ACC112 (cell line): ENCODE data around the gene MT1X.
"Not testable (repeated sequence)": the region's sequence is repeated elsewhere in the genome, so short reads cannot be mapped to it uniquely, and the experiment has no call there.

Source experiments
- H2AFZ ChIP-seq: fragments of 200-600 bp; sonication (generic); one replicate; pipeline ENCODE4 v1.6.0; 2017; ENCODE audit warnings: antibody characterized with exemption, low read length; ENCODE audit not compliant: unreplicated experiment
- H3K27ac ChIP-seq: fragments of 200-600 bp; sonication (generic); 2 replicates; pipeline ENCODE4 v1.5.1; 2014; ENCODE audit warnings: low read depth, mild to moderate bottlenecking, antibody characterized with exemption, low read length, moderate library complexity
- H3K27me3 ChIP-seq: fragments of 200-600 bp; sonication (generic); 2 replicates; pipeline ENCODE4 v1.6.1; 2014; ENCODE audit warnings: mild to moderate bottlenecking, antibody characterized with exemption, low read length, moderate library complexity, mixed read lengths; ENCODE audit not compliant: insufficient read depth
- H3K36me3 ChIP-seq: fragments of 200-600 bp; sonication (generic); 2 replicates; pipeline ENCODE4 v1.6.1; 2016; ENCODE audit warnings: mild to moderate bottlenecking, antibody characterized with exemption, low read length, moderate library complexity, mixed read lengths; ENCODE audit not compliant: insufficient read depth
- H3K4me1 ChIP-seq: fragments of 200-600 bp; sonication (generic); one replicate; pipeline ENCODE4 v1.6.1; 2016; ENCODE audit warnings: low read length, mixed read lengths; ENCODE audit not compliant: insufficient read depth, unreplicated experiment, control insufficient read depth
- H3K4me3 ChIP-seq: fragments of 200-600 bp; sonication (generic); 2 replicates; pipeline ENCODE4 v1.5.1; 2014; ENCODE audit warnings: mild to moderate bottlenecking, low read depth, low read length
- H3K79me2 ChIP-seq: fragments of 200-600 bp; sonication (generic); one replicate; pipeline ENCODE4 v1.6.0; 2016; ENCODE audit warnings: low read length; ENCODE audit not compliant: control insufficient read depth, unreplicated experiment, insufficient read depth

Gene MT1X

DNA sequence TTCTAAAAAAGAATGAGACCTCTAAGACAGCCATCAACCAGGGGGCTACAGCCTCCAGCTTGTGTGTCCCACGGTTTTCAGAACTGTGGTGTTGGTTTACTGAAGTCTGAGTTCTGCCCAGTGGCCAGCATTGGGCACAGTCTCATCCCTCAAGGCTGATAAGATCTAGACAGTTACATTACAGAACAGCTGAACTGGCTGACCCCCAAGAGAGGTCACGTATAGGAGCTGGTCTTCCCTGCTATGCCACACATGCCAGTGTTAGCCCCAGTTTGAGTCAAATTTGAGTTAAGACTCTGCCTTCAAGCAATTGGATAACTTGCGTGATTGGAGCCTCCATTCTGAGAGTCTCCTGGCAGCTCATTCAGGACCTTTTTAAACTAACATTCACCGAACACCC is 32.9 kb downstream of the MT1X start:
- Histone ChIP-seq H3K4me1 (no peaks in the 10 kb centered on the region), H3K27ac (no peak overlapping the region), H3K4me3 (no peak overlapping the region), H3K27me3 (no peaks in the 10 kb centered on the region), H3K36me3 (no peaks in the 10 kb centered on the region), H3K79me2 (no peaks in the 10 kb centered on the region), H2AFZ (no peak overlapping the region)

DNA sequence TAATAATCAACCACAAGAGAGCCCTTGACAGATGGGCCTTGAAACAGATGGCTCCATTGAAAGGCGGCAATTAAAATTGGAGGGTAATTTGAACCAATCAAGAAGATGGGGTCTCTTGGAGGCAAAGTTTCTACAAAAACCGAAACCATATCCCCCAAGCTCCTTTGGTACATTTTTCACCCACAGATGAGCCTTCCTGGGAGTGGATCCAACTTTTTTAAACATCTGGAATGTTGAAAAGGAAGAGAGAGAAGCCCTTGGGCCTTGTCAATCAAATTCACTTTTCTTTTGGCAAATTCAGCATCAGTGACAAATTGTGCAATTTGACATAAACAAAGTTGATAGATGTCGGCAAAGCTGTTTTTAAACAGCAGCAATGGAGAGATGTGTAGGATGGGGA is 34.5 kb downstream of the MT1X start:
- Histone ChIP-seq H3K36me3 (no peaks in the 10 kb centered on the region), H2AFZ (no peak overlapping the region), H3K27me3 (no peaks in the 10 kb centered on the region), H3K27ac (no peak overlapping the region), H3K79me2 (no peaks in the 10 kb centered on the region), H3K4me1 (no peaks in the 10 kb centered on the region), H3K4me3 (no peak overlapping the region)

DNA sequence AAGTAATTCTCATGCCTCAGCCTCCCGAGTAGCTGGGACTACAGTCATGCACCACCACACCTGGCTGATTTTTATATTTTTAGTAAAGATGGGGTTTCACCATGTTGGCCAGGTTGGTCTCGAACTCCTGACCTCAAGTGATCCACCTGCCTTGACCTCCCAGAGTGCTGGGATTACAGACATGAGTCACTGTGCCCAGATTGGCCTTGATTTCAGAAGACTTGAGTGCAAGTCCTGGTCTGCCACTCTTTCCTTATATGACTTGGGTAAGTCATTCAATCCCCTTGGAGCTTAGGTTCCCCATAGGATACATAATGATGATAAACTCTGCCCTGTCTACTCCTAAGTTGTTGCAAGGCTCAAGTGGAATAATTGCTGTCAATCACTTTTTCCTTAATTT is 35.3 kb downstream of the MT1X start:
- not testable (repeated sequence) for H3K4me3 ChIP-seq, H3K27me3 ChIP-seq, H3K4me1 ChIP-seq, H3K27ac ChIP-seq, H3K79me2 ChIP-seq, H3K36me3 ChIP-seq, H2AFZ ChIP-seq

DNA sequence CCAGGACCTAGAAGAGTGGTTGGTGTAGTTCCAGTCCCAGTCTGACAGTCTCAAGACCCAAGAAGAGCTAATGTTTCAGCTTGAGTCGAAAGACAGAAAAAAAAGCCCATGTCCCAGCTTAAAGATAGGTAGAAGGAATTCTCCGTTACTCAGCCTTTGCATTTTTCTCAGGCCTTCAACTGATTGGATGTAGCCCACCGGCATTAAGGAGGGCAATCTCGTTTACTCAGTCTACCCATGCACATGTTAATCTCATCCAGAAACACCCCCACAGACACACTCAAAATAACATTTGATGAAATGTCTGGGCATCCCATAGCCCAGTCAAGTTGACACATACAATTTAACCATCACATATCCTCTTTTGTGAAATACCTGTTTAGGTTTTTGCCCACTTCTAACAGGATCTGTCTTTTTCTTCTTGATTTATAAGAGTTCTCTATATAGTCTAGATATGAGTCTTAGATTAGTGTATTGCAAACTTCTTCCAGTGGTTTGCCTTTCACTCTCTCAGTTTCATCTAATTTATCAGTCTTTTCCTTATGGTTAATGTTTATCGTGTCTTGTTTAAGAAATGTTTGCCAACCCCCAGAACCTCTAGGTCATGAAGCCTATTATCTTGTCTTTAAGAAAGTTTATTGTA is 40.1 kb downstream of the MT1X start:
- no peak overlapping the region for H3K4me3 ChIP-seq
- H2AFZ ChIP-seq, result no peak overlapping the region

DNA sequence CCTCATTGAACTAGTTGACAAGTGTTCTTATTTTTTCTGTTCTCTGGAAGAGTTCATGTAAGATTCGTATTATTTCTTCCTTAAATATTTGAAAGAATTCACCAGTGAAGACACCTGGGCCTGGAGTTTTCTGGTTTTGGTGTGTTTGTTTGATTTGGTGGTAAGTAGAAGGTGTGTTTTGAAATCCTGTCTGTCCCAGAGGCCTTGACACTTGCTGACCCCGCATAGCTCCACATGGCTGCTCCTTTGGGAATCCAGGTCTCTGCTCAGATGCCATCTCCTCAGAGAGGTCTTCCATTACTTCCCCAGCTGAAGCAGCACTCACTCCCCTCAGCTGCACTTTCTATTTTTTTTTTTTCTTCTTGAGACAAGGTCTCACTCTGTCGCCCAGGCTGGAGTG is 41.9 kb downstream of the MT1X start:
- peaks cover 10% of the 10 kb centered on the region for H3K79me2 ChIP-seq
- no peaks in the 10 kb centered on the region for H3K27me3 ChIP-seq
- no peak overlapping the region for H3K4me3 ChIP-seq
- no peak overlapping the region for H3K27ac ChIP-seq
- H2AFZ ChIP-seq, result no peak overlapping the region
- peaks cover 4% of the 10 kb centered on the region for H3K4me1 ChIP-seq
- no peaks in the 10 kb centered on the region for H3K36me3 ChIP-seq

More for the DNA sequence above, 40.1 kb downstream of the MT1X start:
- Histone ChIP-seq H3K27ac (no peak overlapping the region), H3K79me2 (peaks cover 6% of the 10 kb centered on the region), H3K36me3 (no peaks in the 10 kb centered on the region), H3K4me1 (no peaks in the 10 kb centered on the region), H3K27me3 (no peaks in the 10 kb centered on the region)

DNA sequence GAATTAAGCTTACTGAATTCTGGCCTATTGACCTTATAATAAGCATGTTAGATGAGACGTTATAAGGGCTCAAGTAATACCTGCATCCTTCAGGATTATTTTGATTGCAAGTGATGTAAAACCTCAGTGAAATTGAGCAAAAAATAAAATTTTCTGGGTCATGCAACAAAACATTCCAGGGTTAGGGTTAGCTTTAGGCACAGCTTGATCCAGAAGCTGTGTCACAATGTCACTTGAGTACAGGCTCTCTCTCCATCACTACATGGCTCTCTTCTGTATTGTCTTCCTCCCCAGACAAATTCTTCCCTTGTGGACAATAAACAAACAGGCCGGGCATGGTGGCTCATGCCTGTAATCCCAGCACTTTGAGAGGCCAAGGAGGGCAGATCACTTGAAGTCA is 44.0 kb downstream of the MT1X start:
- H2AFZ ChIP-seq, result no peak overlapping the region
- no peaks in the 10 kb centered on the region for H3K36me3 ChIP-seq
- no peaks in the 10 kb centered on the region for H3K27me3 ChIP-seq
- peaks cover 4% of the 10 kb centered on the region for H3K4me1 ChIP-seq
- H3K27ac ChIP-seq, result no peak overlapping the region
- peaks cover 23% of the 10 kb centered on the region for H3K79me2 ChIP-seq
- H3K4me3 ChIP-seq, result no peak overlapping the region

DNA sequence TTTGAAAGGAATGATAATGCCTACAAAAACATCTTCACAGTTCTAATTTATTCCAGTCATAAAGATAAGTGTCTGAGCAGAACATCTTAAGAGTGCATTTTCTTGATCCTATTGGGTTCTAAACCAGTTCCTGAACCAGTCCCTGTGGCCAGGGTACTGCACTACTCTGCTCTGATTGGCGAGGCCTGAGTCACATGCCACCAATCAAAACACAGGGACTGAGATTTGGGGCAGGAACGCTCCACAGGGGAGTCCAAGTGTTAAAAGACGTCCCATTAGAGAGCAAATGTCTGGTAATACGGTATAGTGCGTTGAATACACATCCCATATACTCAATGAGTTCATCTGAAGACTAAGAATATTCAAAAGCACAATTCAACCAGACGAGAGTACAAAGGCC is 44.7 kb downstream of the MT1X start:
- no peak overlapping the region for H3K4me3 ChIP-seq
- no peaks in the 10 kb centered on the region for H3K27me3 ChIP-seq
- peaks cover 30% of the 10 kb centered on the region for H3K79me2 ChIP-seq
- H2AFZ ChIP-seq, result no peak overlapping the region
- H3K4me1 ChIP-seq, result peaks cover 5% of the 10 kb centered on the region
- no peaks in the 10 kb centered on the region for H3K36me3 ChIP-seq
- no peak overlapping the region for H3K27ac ChIP-seq

DNA sequence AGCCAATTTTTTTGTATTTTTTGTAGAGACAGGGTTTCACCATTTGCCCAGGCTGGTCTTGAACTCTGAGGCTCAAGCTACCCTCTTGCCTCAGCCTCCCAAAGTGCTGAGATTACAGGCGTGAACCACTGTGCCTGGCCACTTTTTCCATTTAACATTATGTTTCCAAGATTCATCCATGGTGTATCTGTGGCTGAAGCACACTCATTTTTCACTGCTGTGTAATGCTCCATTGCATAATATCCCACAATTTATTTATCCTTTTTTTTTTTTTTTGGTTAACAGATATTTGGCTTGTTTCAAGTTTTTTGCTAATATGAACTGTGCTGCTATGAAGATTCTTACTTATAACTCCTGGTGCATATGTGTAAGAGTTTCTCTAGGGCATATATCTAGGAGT is 45.8 kb downstream of the MT1X start:
- Histone ChIP-seq H3K4me3 (no peak overlapping the region), H3K4me1 (peaks cover 12% of the 10 kb centered on the region), H3K27me3 (no peaks in the 10 kb centered on the region), H2AFZ (no peak overlapping the region), H3K79me2 (peaks cover 41% of the 10 kb centered on the region), H3K36me3 (no peaks in the 10 kb centered on the region), H3K27ac (no peak overlapping the region)

DNA sequence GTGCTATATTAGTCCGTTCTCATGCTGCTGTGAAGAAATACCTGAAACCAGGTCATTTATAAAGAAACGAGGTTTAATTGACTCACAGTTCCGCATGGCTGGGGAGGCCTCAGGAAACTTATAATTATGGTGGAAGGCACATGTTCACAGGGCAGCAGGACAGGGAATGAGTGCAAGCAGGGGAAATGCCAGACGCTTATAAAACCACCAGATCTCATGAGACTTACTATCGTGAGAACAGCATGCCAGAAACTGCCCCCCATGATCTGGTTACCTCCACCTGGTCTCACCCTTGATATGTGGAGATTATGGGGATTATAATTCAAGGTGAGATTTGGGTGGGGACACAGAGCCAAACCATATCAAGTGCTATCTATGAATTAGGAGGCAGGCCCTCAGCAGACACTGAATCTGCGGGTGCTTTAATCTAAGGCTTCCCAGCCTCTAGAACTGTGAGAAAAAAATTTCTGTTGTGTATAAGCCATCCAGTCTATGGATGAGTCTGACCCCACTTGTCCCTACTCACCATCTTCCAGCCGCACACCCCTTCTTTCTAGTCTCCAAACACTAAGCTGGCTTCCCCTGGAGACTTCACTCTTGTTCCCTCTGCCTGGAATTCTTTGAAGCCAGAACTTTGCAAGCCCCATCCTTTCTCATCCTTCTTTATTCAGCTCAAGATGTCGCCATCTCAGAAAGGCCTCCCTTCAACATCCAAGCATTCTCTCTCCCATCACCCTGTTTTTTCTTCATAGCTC is 46.9 kb downstream of the MT1X start:
- Histone ChIP-seq H3K36me3 (no peaks in the 10 kb centered on the region), H3K27ac (peak overlapping the region; percentile 78), H3K4me3 (peak overlapping the region; percentile 96), H3K79me2 (peaks cover 52% of the 10 kb centered on the region), H2AFZ (peak overlapping the region; percentile 87), H3K27me3 (no peaks in the 10 kb centered on the region), H3K4me1 (peaks cover 20% of the 10 kb centered on the region)

DNA sequence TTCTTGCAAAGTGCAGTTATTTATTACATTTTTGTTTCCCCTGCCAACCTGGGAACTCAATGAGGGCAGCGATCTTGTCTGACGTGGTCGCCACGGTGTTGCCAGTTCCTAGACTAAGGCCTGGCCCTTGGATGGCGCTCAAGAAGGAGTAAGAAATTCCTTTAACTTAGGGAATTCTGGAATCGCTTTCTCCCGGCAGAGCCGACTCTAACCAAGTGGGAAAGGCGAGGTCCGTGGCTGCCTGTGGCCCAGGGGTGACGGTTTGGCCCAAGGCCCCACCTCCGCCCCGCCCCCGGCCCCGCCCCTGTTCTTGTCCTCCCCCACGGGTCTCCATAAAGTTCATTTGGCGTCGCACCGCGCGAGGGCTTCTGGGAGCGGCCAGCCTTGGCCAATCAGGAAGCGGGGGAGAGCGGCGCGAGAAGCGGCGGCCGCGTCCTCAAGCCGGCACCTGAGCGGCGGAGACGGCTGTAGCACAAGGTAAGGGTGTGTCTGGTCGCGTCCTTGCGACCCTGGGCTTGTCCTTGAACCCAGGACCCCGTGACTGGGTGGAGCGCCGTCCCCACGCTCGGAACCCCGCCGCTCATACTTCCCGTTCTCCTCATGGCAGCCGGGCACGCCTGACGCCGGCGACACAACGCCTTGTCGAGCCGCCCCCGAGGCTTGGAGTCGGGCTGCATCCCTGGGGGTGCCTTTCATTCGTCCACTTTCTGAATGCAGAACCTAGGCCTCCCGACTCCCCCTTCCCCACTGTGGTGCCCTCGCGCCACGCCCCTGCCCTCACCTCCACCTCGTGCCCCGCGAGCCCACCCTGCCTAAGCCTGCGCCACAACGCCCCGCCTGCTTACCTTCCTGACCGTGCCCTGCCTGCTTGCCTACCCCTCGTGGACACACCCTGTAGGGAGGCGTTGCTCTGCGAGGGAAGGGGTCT is 47.7 kb downstream of the MT1X start, which contains the start of gene NUP93:
Gene NUP93 (plus strand): TSS at position 395 of the 928 bp plus-strand sequence. CDS start 18,119 bp downstream, outside the sequence.
- H3K79me2 ChIP-seq, result peaks cover 60% of the 10 kb centered on the region
- no peaks in the 10 kb centered on the region for H3K36me3 ChIP-seq
- H2AFZ ChIP-seq, result peak within 1 kb of the TSS; percentile 95
- H3K4me3 ChIP-seq, result peak within 1 kb of the TSS; percentile 96
- H3K27me3 ChIP-seq, result no peaks in the 10 kb centered on the region
- H3K27ac ChIP-seq, result peak within 1 kb of the TSS; percentile 78
- peaks cover 24% of the 10 kb centered on the region for H3K4me1 ChIP-seq
